ENCODE results near the gene HARBI1.

DNA sequence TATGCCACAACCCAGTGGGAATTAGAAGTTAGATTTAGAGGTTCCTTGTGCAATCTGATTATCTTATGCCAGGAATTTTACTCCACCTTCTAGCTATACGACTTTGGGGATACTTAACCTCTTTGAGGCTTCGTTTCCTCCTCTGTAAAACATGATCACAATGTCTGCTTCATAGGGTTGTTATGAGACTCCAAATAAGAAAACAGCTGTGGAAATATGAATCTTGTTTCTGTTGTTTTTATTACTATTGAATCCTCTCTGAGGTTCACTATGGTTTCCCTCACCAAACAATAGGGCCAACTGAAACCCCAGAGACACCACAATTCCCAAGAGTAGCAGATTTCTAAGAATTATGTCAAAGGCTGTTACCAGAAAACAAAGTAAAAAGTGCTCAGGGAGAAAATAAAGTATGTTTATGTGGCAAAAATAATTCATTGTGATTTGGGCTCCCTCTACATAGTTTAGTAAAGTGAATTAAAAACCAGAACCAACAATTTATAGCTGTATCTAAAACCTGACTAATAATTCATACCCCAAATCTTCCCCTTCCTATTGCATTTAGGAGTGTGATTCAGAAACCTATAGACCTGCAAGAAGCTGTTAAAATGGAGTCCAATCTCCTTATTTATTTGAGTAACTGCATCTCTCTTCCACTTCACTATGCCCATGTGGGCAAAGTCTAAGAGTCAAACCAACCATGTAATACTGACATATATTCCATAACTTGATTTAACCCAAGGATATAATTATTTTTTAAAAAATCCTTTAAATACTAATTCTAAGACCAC lies 61.6 kb downstream of the HARBI1 start:
- TF ChIP-seq, protein P1, sequence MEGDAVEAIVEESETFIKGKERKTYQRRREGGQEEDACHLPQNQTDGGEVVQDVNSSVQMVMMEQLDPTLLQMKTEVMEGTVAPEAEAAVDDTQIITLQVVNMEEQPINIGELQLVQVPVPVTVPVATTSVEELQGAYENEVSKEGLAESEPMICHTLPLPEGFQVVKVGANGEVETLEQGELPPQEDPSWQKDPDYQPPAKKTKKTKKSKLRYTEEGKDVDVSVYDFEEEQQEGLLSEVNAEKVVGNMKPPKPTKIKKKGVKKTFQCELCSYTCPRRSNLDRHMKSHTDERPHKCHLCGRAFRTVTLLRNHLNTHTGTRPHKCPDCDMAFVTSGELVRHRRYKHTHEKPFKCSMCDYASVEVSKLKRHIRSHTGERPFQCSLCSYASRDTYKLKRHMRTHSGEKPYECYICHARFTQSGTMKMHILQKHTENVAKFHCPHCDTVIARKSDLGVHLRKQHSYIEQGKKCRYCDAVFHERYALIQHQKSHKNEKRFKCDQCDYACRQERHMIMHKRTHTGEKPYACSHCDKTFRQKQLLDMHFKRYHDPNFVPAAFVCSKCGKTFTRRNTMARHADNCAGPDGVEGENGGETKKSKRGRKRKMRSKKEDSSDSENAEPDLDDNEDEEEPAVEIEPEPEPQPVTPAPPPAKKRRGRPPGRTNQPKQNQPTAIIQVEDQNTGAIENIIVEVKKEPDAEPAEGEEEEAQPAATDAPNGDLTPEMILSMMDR (IDR thresholded peaks at IDR 0.05), result no peak
- no peak for TF ChIP-seq POLR2A (IDR thresholded peaks at IDR 0.05)

All from vagina (tissue), 2 donors.